MM.1S (cell line): ENCODE results near the gene ERAL1.
A peak's percentile ranks its signal among the peaks of the same experiment; 100 is the strongest.

Source experiments
- DNase-seq: peaks from one replicate; pipeline ENCODE4 v3.0.0-alpha.2; 2015
- H2AFZ ChIP-seq: fragments of 300-600 bp; sonication (generic); 2 replicates; pipeline ENCODE4 v1.6.0; 2016; ENCODE audit warnings: antibody characterized with exemption, low read length
- H3F3A ChIP-seq: fragments of 300-600 bp; sonication (generic); 2 replicates; pipeline ENCODE4 v1.6.1; 2016; ENCODE audit warnings: mild to moderate bottlenecking, antibody characterized with exemption, low read length, moderate library complexity, mixed read lengths; ENCODE audit not compliant: insufficient read depth
- H3K27ac ChIP-seq: fragments of 300-600 bp; sonication (generic); 2 replicates; pipeline ENCODE4 v1.5.1; 2016; ENCODE audit warnings: mild to moderate bottlenecking, low read length
- H3K27me3 ChIP-seq: fragments of 300-600 bp; sonication (generic); replicated peaks from 2 replicates; pipeline ENCODE4 v1.6.0; 2016; ENCODE audit warnings: low read length; ENCODE audit not compliant: insufficient read depth
- H3K36me3 ChIP-seq: fragments of 300-600 bp; sonication (generic); replicated peaks from 2 replicates; pipeline ENCODE4 v1.6.1; 2016; ENCODE audit warnings: mild to moderate bottlenecking, low read length, mixed read lengths; ENCODE audit not compliant: insufficient read depth
- H3K4me1 ChIP-seq: fragments of 300-600 bp; sonication (generic); 2 replicates; pipeline ENCODE4 v1.6.1; 2016; ENCODE audit warnings: low read length, mixed read lengths
- H3K4me2 ChIP-seq: fragments of 300-600 bp; sonication (generic); 2 replicates; pipeline ENCODE4 v1.6.0; 2016; ENCODE audit warnings: low read depth, low read length
- H3K4me3 ChIP-seq: fragments of 300-600 bp; sonication (generic); 2 replicates; pipeline ENCODE4 v1.5.1; 2016; ENCODE audit warnings: low read length, mixed read lengths
- H3K79me2 ChIP-seq: fragments of 300-600 bp; sonication (generic); 2 replicates; pipeline ENCODE4 v1.6.1; 2016; ENCODE audit warnings: mixed run types, low read length, mixed read lengths
- H3K9ac ChIP-seq: fragments of 300-600 bp; sonication (generic); 2 replicates; pipeline ENCODE4 v1.6.1; 2016; ENCODE audit warnings: low read length, mixed read lengths
- H3K9me2 ChIP-seq: fragments of 300-600 bp; sonication (generic); replicated peaks from 2 replicates; pipeline ENCODE4 v1.6.1; 2016; ENCODE audit warnings: mild to moderate bottlenecking, low read length, mixed read lengths; ENCODE audit not compliant: insufficient read depth
- H3K9me3 ChIP-seq: fragments of 300-600 bp; sonication (generic); replicated peaks from 2 replicates; pipeline ENCODE4 v1.6.1; 2016; ENCODE audit warnings: mild to moderate bottlenecking, low read length, mixed read lengths; ENCODE audit not compliant: insufficient read depth
- H4K20me1 ChIP-seq: fragments of 300-600 bp; sonication (generic); 2 replicates; pipeline ENCODE4 v1.6.1; 2016; ENCODE audit warnings: mild to moderate bottlenecking, low read length, moderate library complexity, mixed read lengths; ENCODE audit not compliant: insufficient read depth
- EZH2 ChIP-seq: fragments of 300-600 bp; sonication (generic); optimal IDR thresholded peaks from 2 replicates; pipeline ENCODE3; 2017; ENCODE audit warnings: low read depth, mild to moderate bottlenecking, antibody characterized with exemption, low read length, mixed read lengths
- EZH2phosphoT487 ChIP-seq: fragments of 300-600 bp; sonication (generic); IDR thresholded peaks from 2 replicates; pipeline ENCODE4 v1.6.1; 2018; ENCODE audit warnings: antibody characterized with exemption, low read length
- TF ChIP-seq, protein P1 (sequence below): fragments of 300-600 bp; sonication (generic); IDR thresholded peaks from 2 replicates; pipeline ENCODE4 v1.5.1; 2016; ENCODE audit warnings: antibody characterized with exemption, low read length, mixed read lengths

The ERAL1 gene

GRCh38 chr17:28878158-28878910 is 23.5 kb downstream of the ERAL1 start:
- TF ChIP-seq EZH2 = no peak
- Histone ChIP-seq H3K4me3 (no peak overlapping the region), H3F3A (peaks cover 4% of the 10 kb centered on the region; the same call in 1 of the 2 replicates), H3K36me3 (no peaks in the 10 kb centered on the region), H3K27ac (no peak overlapping the region), H3K9me2 (no peaks in the 10 kb centered on the region), H3K27me3 (no peaks in the 10 kb centered on the region), H2AFZ (no peak overlapping the region), H3K9ac (no peak overlapping the region), H3K4me2 (no peak overlapping the region), H4K20me1 (no peaks in the 10 kb centered on the region), H3K79me2 (no peaks in the 10 kb centered on the region), H3K4me1 (no peaks in the 10 kb centered on the region), H3K9me3 (no peaks in the 10 kb centered on the region)
- no peak for DNase-seq

GRCh38 chr17:28878981-28879380 is 24.2 kb downstream of the ERAL1 start:
- Histone ChIP-seq H3K27me3 (no peaks in the 10 kb centered on the region), H3K9ac (no peak overlapping the region), H3K27ac (no peak overlapping the region), H3K4me1 (no peaks in the 10 kb centered on the region), H3K79me2 (no peaks in the 10 kb centered on the region), H3F3A (peaks cover 4% of the 10 kb centered on the region; the same call in 1 of the 2 replicates), H3K4me2 (no peak overlapping the region), H4K20me1 (no peaks in the 10 kb centered on the region), H2AFZ (no peak overlapping the region), H3K36me3 (no peaks in the 10 kb centered on the region), H3K4me3 (no peak overlapping the region), H3K9me3 (no peaks in the 10 kb centered on the region), H3K9me2 (no peaks in the 10 kb centered on the region)
- DNase-seq = peak; percentile 31
- TF ChIP-seq, protein P1, sequence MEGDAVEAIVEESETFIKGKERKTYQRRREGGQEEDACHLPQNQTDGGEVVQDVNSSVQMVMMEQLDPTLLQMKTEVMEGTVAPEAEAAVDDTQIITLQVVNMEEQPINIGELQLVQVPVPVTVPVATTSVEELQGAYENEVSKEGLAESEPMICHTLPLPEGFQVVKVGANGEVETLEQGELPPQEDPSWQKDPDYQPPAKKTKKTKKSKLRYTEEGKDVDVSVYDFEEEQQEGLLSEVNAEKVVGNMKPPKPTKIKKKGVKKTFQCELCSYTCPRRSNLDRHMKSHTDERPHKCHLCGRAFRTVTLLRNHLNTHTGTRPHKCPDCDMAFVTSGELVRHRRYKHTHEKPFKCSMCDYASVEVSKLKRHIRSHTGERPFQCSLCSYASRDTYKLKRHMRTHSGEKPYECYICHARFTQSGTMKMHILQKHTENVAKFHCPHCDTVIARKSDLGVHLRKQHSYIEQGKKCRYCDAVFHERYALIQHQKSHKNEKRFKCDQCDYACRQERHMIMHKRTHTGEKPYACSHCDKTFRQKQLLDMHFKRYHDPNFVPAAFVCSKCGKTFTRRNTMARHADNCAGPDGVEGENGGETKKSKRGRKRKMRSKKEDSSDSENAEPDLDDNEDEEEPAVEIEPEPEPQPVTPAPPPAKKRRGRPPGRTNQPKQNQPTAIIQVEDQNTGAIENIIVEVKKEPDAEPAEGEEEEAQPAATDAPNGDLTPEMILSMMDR = peak; percentile 23
- TF ChIP-seq EZH2 = no peak

DNA sequence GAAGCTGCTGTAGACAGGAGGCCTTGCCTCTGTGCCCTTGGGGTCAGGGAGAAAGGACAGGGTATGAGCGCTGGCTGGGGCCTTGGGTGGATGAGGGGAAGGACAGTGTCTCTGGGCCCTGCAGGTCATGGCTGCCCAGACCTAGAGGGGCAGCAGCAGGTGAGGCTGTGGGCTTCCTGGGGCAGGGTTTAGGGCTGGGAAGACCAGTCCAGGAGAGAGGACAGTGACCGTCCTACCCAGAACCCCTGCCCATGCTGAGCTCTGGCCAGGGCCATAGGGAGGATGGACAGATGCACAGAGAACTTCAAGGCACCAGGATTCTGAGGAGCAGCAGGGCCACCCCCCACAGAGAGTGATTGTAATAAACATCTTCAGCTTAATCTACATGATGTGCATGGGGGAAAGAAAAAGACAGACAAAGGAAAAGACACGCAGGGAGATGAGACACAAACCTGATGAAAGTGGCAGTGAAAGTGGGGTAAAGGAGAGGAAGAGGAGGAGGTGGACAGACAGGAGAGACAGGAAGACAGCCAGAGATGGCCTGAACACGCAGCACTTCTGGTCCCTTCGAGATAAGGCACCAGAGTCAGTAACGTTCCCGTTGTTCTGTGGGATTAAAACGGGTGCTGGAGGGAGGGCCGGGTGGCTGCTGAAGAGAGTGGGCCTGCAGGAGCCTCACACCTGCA is 25.2 kb downstream of the ERAL1 start:
- H3K79me2 ChIP-seq = no peaks in the 10 kb centered on the region
- peaks cover 4% of the 10 kb centered on the region; the same call in 1 of the 2 replicates for H3F3A ChIP-seq
- H3K36me3 ChIP-seq = no peaks in the 10 kb centered on the region
- no peak overlapping the region for H3K4me2 ChIP-seq
- TF ChIP-seq, protein P1 = no peak
- no peak for TF ChIP-seq EZH2
- no peak for TF ChIP-seq EZH2phosphoT487
- H3K4me3 ChIP-seq = no peak overlapping the region
- no peak overlapping the region for H3K27ac ChIP-seq
- no peak overlapping the region for H2AFZ ChIP-seq
- no peaks in the 10 kb centered on the region for H3K9me2 ChIP-seq
- no peaks in the 10 kb centered on the region for H3K27me3 ChIP-seq
- H3K4me1 ChIP-seq = no peaks in the 10 kb centered on the region
- H3K9me3 ChIP-seq = no peaks in the 10 kb centered on the region
- H4K20me1 ChIP-seq = no peaks in the 10 kb centered on the region
- no peak for DNase-seq
- no peak overlapping the region for H3K9ac ChIP-seq

- Histone ChIP-seq H3F3A (peaks cover 4% of the 10 kb centered on the region; the same call in 1 of the 2 replicates), H3K36me3 (no peaks in the 10 kb centered on the region), H3K4me1 (no peaks in the 10 kb centered on the region), H3K27ac (no peak overlapping the region), H3K79me2 (no peaks in the 10 kb centered on the region), H4K20me1 (no peaks in the 10 kb centered on the region), H3K9me3 (no peaks in the 10 kb centered on the region), H3K9me2 (no peaks in the 10 kb centered on the region), H3K9ac (no peak overlapping the region), H2AFZ (no peak overlapping the region), H3K4me3 (no peak overlapping the region), H3K4me2 (no peak overlapping the region), H3K27me3 (no peaks in the 10 kb centered on the region)
- no peak for TF ChIP-seq EZH2phosphoT487
- TF ChIP-seq, protein P1 = no peak
- no peak for TF ChIP-seq EZH2
- DNase-seq = no peak
Observed at GRCh38 chr17:28880572-28880945, 25.7 kb downstream of the ERAL1 start.
